HCT116 (cell line): ENCODE data around the gene DTNB. TPM values are rescaled to one million over a fixed set of nuclear protein-coding genes. Genes with fewer than 3 reads are reported as not detected.

Experiments
- ATAC-seq: fragments of 200-7000 bp; cut with Tn5 transposase; 2 replicates; pipeline ENCODE4 v1.9.1; 2020; ENCODE audit warnings: mild to moderate bottlenecking, moderate library complexity
- BruUV-seq: library from RNA; stranded (reverse); fragments of 400-500 nt; replicated peaks from 2 replicates; lab custom pipeline; 2021; lab: Mats Ljungman, UMichigan
- CTCF ChIA-PET: fragments of 300-600 bp; sonication (Branson Sonifier 250); formaldehyde crosslinking; loops from one replicate; lab custom pipeline; 2021; ENCODE audit warnings: antibody characterized with exemption; lab: Charles Lee
- POLR2A ChIA-PET: fragments of 300-600, 350-600 bp; sonication (Branson Sonifier 250); formaldehyde crosslinking; loops from one replicate; lab custom pipeline; 2021; ENCODE audit warnings: antibody characterized with exemption; lab: Charles Lee
- RAD21 ChIA-PET, 2 experiments: fragments of 300-600 bp; sonication (Branson Sonifier 250); formaldehyde crosslinking; loops; one replicate each; lab custom pipeline; 2023; ENCODE audit warnings: low total read pairs in 2 of 2; ENCODE audit not compliant: uncharacterized antibody in 2 of 2, unreplicated experiment in 2 of 2, low non-redundant PET in 1 of 2; lab: Charles Lee
- DNase-seq: peaks from one replicate; pipeline ENCODE4 v3.0.0-alpha.2; 2010; ENCODE audit warnings: low read depth, low spot score
- H2AFZ ChIP-seq: fragments of 200-600 bp; shearing (Covaris generic), sonication (generic); 2 replicates; pipeline ENCODE4 v1.6.1; 2017; ENCODE audit warnings: low read depth, mixed run types, mixed read lengths, antibody characterized with exemption, low read length; ENCODE audit not compliant: poor library complexity, severe bottlenecking
- H3K27ac ChIP-seq: 2 replicates; pipeline ENCODE4 v1.5.1; 2012; ENCODE audit warnings: low read depth, low read length
- H3K27me3 ChIP-seq: fragments of 200-600 bp; sonication (generic); 2 replicates; pipeline ENCODE4 v1.6.1; 2016; ENCODE audit warnings: mixed run types, low read length, mixed read lengths; ENCODE audit not compliant: insufficient read depth
- H3K36me3 ChIP-seq, 2 experiments: fragments of 200-500 bp in 1 of 2; fragments of 200-600 bp in 1 of 2; sonication (Bioruptor generic) in 1 of 2; sonication (generic) in 1 of 2; 2 replicates each; pipeline versions ENCODE4 v1.5.1 to v1.6.1; 2014 to 2016; ENCODE audit warnings: low read length in 2 of 2, inconsistent platforms in 1 of 2, mixed read lengths in 1 of 2, mixed run types in 1 of 2; ENCODE audit not compliant: insufficient read depth in 2 of 2, control insufficient read depth in 1 of 2
- H3K4me1 ChIP-seq, 2 experiments: fragments of 200-600 bp in 1 of 2; sonication (generic) in 1 of 2; 2 replicates each; pipeline versions ENCODE4 v1.5.1 to v1.6.1; 2012 to 2017; ENCODE audit warnings: low read length in 2 of 2, inconsistent platforms in 1 of 2, mild to moderate bottlenecking in 1 of 2, mixed read lengths in 1 of 2, mixed run types in 1 of 2, moderate library complexity in 1 of 2; ENCODE audit not compliant: insufficient read depth in 2 of 2, control insufficient read depth in 1 of 2
- H3K4me2 ChIP-seq: fragments of 200-600 bp; sonication (generic); 2 replicates; pipeline ENCODE4 v1.6.1; 2017; ENCODE audit warnings: mixed run types, low read length, mixed read lengths
- H3K4me3 ChIP-seq, 2 experiments: fragments of 200-600 bp in 1 of 2; sonication (generic) in 1 of 2; replicated peaks in 1 of 2; 2 replicates each; pipeline ENCODE4 v1.5.1; 2011 to 2016; ENCODE audit warnings: low read length in 2 of 2, control low read depth in 1 of 2, low read depth in 1 of 2, mild to moderate bottlenecking in 1 of 2, mixed read lengths in 1 of 2, mixed run types in 1 of 2
- H3K79me2 ChIP-seq: fragments of 200-600 bp; sonication (generic); 2 replicates; pipeline ENCODE4 v1.6.1; 2017; ENCODE audit warnings: mild to moderate bottlenecking, mixed run types, low read length, moderate library complexity, mixed read lengths; ENCODE audit not compliant: insufficient read depth
- H3K9ac ChIP-seq: fragments of 200-600 bp; sonication (generic); 2 replicates; pipeline ENCODE4 v1.6.1; 2016; ENCODE audit warnings: low read length, mixed read lengths
- H3K9me2 ChIP-seq: fragments of 200-600 bp; sonication (generic), shearing (Covaris generic); 2 replicates; pipeline ENCODE4 v1.6.1; 2017; ENCODE audit warnings: mixed run types, mild to moderate bottlenecking, moderate library complexity; ENCODE audit not compliant: insufficient read depth
- H3K9me3 ChIP-seq, 2 experiments: fragments of 200-500 bp in 1 of 2; fragments of 200-600 bp in 1 of 2; sonication (Bioruptor generic) in 1 of 2; sonication (generic) in 1 of 2; 2 replicates each; pipeline ENCODE4 v1.6.1; 2014 to 2017; ENCODE audit warnings: low read length in 2 of 2, mixed read lengths in 2 of 2, inconsistent platforms in 1 of 2, low read depth in 1 of 2, mild to moderate bottlenecking in 1 of 2, mixed run types in 1 of 2, moderate library complexity in 1 of 2; ENCODE audit not compliant: control insufficient read depth in 1 of 2, insufficient read depth in 1 of 2
- H4K20me1 ChIP-seq: fragments of 200-600 bp; sonication (generic), shearing (Covaris generic); 2 replicates; pipeline ENCODE4 v1.6.1; 2017; ENCODE audit warnings: mixed run types, mild to moderate bottlenecking, moderate library complexity; ENCODE audit not compliant: insufficient read depth
- CBX3 ChIP-seq: IDR thresholded peaks from 2 replicates; pipeline ENCODE4 v1.6.1; 2012; ENCODE audit warnings: low read depth
- EGR1 ChIP-seq: IDR thresholded peaks from 2 replicates; pipeline ENCODE4 v1.6.1; 2012; ENCODE audit warnings: low read depth
- EZH2 ChIP-seq: fragments of 200-600 bp; sonication (generic); IDR thresholded peaks from 2 replicates; pipeline ENCODE4 v1.6.1; 2017; ENCODE audit warnings: antibody characterized with exemption, mixed run types
- EZH2phosphoT487 ChIP-seq: fragments of 200-600 bp; IDR thresholded peaks from 2 replicates; pipeline ENCODE4 v1.6.1; 2018; ENCODE audit warnings: antibody characterized with exemption, borderline replicate concordance
- FOSL1 ChIP-seq: IDR thresholded peaks from 2 replicates; pipeline ENCODE4 v1.6.1; 2012; ENCODE audit warnings: low read depth
- JUND ChIP-seq: IDR thresholded peaks from 2 replicates; pipeline ENCODE4 v1.6.1; 2012
- POLR2A ChIP-seq: IDR thresholded peaks from 2 replicates; pipeline ENCODE4 v1.7.0; 2011; ENCODE audit warnings: borderline replicate concordance; ENCODE audit not compliant: insufficient read depth, insufficient read length; ENCODE audit errors: extremely low read depth
- POLR2AphosphoS5 ChIP-seq: IDR thresholded peaks from 2 replicates; pipeline ENCODE4 v1.6.1; 2011; ENCODE audit warnings: mild to moderate bottlenecking, low read depth, low read length, moderate library complexity
- RAD21 ChIP-seq: IDR thresholded peaks from 2 replicates; pipeline ENCODE4 v1.6.1; 2012; ENCODE audit warnings: low read depth, mild to moderate bottlenecking
- SIN3A ChIP-seq: IDR thresholded peaks from 2 replicates; pipeline ENCODE4 v1.6.1; 2012; ENCODE audit warnings: low read depth
- SP1 ChIP-seq: IDR thresholded peaks from 2 replicates; pipeline ENCODE4 v1.6.1; 2012; ENCODE audit warnings: low read depth
- YY1 ChIP-seq: IDR thresholded peaks from 2 replicates; pipeline ENCODE4 v1.6.1; 2011; ENCODE audit warnings: low read length, low read depth, moderate library complexity, mild to moderate bottlenecking; ENCODE audit not compliant: insufficient replicate concordance; ENCODE audit errors: extremely low read depth
- ZFX ChIP-seq: fragments of 450-650 bp; IDR thresholded peaks from 2 replicates; pipeline ENCODE4 v1.6.1; 2017
- ZNF274 ChIP-seq: fragments of 200-500 bp; sonication (Bioruptor generic); IDR thresholded peaks from 2 replicates; pipeline ENCODE4 v1.6.1; 2014; ENCODE audit warnings: mild to moderate bottlenecking, low read depth, low read length, inconsistent platforms
- intact Hi-C: fragments of 100-400 bp; cut with micrococcal nuclease; formaldehyde crosslinking; loops from 2 replicates; pipeline ENCODE4 v1.10.0; 2022
- total RNA-seq: library from RNA; stranded (reverse); gene quantifications from one replicate; pipeline ENCODE4 v1.2.1, GENCODE V29; 2021; ENCODE audit not compliant: unreplicated experiment
- TF ChIP-seq, protein P1 (sequence below): IDR thresholded peaks from 2 replicates; pipeline ENCODE4 v1.6.1; 2012
- TF ChIP-seq, protein P2 (sequence below): IDR thresholded peaks from 2 replicates; pipeline ENCODE4 v1.6.1; 2012; ENCODE audit warnings: low read depth
- TF ChIP-seq, protein P3 (sequence below): IDR thresholded peaks from 2 replicates; pipeline ENCODE4 v1.6.1; 2012
- TF ChIP-seq, protein P4 (sequence below), 3 experiments: fragments of 200-600 bp in 1 of 3; sonication (generic) in 1 of 3; IDR thresholded peaks in 2 of 3; conservative IDR thresholded peaks in 1 of 3; 2 replicates each; pipeline ENCODE4 v1.5.1; 2012 to 2017; ENCODE audit warnings: low read depth in 2 of 3, low read length in 2 of 3, antibody characterized with exemption in 1 of 3, borderline replicate concordance in 1 of 3, control low read depth in 1 of 3, mild to moderate bottlenecking in 1 of 3, mixed read lengths in 1 of 3, mixed run types in 1 of 3, moderate library complexity in 1 of 3; ENCODE audit not compliant: insufficient read depth in 1 of 3
- TF ChIP-seq, protein P5 (sequence below): IDR thresholded peaks from 2 replicates; pipeline ENCODE4 v1.6.1; 2011; ENCODE audit warnings: mild to moderate bottlenecking, low read length, moderate library complexity; ENCODE audit not compliant: insufficient replicate concordance; ENCODE audit errors: extremely low read depth

The DTNB gene
- total RNA-seq, 1 experiment from 2014 or later, result 30.2 TPM

DNA sequence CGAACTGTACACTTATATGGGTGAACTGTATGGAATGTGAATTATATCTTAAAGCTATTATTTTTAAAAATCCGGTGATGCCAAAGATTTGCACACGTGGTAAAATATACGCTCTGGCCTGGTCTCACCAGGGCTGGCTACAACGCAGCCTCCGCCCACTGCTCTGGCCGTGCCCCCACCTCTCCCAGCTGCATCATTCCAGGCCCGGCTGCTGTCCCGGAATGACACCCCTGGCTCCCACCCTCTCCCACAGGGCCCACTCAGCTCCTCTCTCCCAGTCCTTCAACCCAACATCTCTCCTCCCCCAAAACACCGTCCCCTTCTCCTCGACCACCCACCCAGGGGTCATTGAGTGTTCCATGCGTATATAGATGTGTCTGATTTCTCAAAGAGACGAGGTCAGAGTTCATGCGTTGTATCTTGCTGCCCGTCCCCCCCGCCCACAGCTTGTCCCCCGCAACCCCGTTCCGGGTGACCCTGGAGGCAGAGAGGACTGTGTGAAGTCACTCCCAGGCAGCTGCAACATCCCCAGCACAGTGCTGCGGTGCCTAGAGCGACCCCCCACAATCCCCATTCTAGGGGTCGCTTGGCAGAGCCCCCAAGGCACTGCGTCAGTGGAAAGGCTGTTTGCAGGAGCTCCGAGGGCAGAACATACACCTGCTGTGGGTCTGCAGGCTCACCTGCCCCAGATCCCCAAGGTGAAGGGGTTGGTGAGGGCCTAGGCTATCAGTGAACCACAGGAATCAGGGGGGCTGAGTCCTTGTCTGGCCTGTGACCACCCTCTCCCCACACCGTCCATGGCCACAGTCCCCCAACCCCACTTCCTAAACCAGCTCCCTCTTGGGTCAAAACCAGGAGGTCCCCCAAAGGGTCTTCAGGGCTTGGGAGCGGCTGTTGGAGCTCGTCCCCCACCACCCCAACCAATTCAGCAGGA is 345.0 kb downstream of the DTNB start:
- H3K27me3 ChIP-seq, result no peaks in the 10 kb centered on the region
- no peak overlapping the region for H3K27ac ChIP-seq
- TF ChIP-seq RAD21, result no peak
- TF ChIP-seq, protein P1, sequence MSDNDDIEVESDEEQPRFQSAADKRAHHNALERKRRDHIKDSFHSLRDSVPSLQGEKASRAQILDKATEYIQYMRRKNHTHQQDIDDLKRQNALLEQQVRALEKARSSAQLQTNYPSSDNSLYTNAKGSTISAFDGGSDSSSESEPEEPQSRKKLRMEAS, result no peak
- no peak for TF ChIP-seq POLR2A
- no peak for TF ChIP-seq EZH2phosphoT487
- TF ChIP-seq, protein P2, sequence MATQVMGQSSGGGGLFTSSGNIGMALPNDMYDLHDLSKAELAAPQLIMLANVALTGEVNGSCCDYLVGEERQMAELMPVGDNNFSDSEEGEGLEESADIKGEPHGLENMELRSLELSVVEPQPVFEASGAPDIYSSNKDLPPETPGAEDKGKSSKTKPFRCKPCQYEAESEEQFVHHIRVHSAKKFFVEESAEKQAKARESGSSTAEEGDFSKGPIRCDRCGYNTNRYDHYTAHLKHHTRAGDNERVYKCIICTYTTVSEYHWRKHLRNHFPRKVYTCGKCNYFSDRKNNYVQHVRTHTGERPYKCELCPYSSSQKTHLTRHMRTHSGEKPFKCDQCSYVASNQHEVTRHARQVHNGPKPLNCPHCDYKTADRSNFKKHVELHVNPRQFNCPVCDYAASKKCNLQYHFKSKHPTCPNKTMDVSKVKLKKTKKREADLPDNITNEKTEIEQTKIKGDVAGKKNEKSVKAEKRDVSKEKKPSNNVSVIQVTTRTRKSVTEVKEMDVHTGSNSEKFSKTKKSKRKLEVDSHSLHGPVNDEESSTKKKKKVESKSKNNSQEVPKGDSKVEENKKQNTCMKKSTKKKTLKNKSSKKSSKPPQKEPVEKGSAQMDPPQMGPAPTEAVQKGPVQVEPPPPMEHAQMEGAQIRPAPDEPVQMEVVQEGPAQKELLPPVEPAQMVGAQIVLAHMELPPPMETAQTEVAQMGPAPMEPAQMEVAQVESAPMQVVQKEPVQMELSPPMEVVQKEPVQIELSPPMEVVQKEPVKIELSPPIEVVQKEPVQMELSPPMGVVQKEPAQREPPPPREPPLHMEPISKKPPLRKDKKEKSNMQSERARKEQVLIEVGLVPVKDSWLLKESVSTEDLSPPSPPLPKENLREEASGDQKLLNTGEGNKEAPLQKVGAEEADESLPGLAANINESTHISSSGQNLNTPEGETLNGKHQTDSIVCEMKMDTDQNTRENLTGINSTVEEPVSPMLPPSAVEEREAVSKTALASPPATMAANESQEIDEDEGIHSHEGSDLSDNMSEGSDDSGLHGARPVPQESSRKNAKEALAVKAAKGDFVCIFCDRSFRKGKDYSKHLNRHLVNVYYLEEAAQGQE, result no peak
- TF ChIP-seq, protein P3, sequence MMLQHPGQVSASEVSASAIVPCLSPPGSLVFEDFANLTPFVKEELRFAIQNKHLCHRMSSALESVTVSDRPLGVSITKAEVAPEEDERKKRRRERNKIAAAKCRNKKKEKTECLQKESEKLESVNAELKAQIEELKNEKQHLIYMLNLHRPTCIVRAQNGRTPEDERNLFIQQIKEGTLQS, result no peak
- no peak for TF ChIP-seq ZFX
- TF ChIP-seq CBX3, result no peak
- TF ChIP-seq YY1, result no peak
- TF ChIP-seq JUND, result no peak
- no peak for TF ChIP-seq FOSL1
- TF ChIP-seq SP1, result no peak
- no peak for TF ChIP-seq ZNF274
- TF ChIP-seq, protein P4, sequence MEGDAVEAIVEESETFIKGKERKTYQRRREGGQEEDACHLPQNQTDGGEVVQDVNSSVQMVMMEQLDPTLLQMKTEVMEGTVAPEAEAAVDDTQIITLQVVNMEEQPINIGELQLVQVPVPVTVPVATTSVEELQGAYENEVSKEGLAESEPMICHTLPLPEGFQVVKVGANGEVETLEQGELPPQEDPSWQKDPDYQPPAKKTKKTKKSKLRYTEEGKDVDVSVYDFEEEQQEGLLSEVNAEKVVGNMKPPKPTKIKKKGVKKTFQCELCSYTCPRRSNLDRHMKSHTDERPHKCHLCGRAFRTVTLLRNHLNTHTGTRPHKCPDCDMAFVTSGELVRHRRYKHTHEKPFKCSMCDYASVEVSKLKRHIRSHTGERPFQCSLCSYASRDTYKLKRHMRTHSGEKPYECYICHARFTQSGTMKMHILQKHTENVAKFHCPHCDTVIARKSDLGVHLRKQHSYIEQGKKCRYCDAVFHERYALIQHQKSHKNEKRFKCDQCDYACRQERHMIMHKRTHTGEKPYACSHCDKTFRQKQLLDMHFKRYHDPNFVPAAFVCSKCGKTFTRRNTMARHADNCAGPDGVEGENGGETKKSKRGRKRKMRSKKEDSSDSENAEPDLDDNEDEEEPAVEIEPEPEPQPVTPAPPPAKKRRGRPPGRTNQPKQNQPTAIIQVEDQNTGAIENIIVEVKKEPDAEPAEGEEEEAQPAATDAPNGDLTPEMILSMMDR (IDR thresholded peaks at IDR 0.05 in 2 of 3, conservative IDR thresholded peaks at IDR 0.05 in 1 of 3; ENCODE audit: borderline replicate concordance in 1 of 3, insufficient read depth in 1 of 3, low read depth in 2 of 3, low read length in 2 of 3), result no peak
- TF ChIP-seq EZH2, result no peak
- no peak for TF ChIP-seq POLR2AphosphoS5
- TF ChIP-seq SIN3A, result no peak
- TF ChIP-seq, protein P5, sequence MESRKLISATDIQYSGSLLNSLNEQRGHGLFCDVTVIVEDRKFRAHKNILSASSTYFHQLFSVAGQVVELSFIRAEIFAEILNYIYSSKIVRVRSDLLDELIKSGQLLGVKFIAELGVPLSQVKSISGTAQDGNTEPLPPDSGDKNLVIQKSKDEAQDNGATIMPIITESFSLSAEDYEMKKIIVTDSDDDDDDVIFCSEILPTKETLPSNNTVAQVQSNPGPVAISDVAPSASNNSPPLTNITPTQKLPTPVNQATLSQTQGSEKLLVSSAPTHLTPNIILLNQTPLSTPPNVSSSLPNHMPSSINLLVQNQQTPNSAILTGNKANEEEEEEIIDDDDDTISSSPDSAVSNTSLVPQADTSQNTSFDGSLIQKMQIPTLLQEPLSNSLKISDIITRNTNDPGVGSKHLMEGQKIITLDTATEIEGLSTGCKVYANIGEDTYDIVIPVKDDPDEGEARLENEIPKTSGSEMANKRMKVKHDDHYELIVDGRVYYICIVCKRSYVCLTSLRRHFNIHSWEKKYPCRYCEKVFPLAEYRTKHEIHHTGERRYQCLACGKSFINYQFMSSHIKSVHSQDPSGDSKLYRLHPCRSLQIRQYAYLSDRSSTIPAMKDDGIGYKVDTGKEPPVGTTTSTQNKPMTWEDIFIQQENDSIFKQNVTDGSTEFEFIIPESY, result no peak
- TF ChIP-seq EGR1, result no peak
- H3K9me3 ChIP-seq, result peaks cover 0 to 10% of the 10 kb centered on the region in 2 experiments; a peak in 1 of 4 replicates
- ATAC-seq, result no peak
- BruUV-seq, result no TSS peak
- ChIA-PET CTCF (no interaction called here), POLR2A (no interaction called here), RAD21 (no interaction called here)
- no peak overlapping the region for H3K9ac ChIP-seq
- H4K20me1 ChIP-seq, result no peaks in the 10 kb centered on the region
- H3K9me2 ChIP-seq, result no peaks in the 10 kb centered on the region
- peaks cover 0 to 7% of the 10 kb centered on the region in 2 experiments; a peak in 1 of 4 replicates for H3K36me3 ChIP-seq
- H3K4me2 ChIP-seq, result no peak overlapping the region
- no peaks in the 10 kb centered on the region for H3K4me1 ChIP-seq
- intact Hi-C loops, result no loop called here
- no peak overlapping the region for H3K4me3 ChIP-seq
- DNase-seq, result no peak
- no peak overlapping the region for H2AFZ ChIP-seq
- peaks cover 5% of the 10 kb centered on the region; the same call in 1 of the 2 replicates for H3K79me2 ChIP-seq
